HG02938 (cell line): Measurements from ENCODE around the gene SYN1.

Experiments
- ATAC-seq: cut with Tn5 transposase; IDR thresholded peaks from one replicate; pipeline ENCODE4 v1.9.1; 2021; ENCODE audit warnings: mild to moderate bottlenecking, moderate library complexity; ENCODE audit not compliant: unreplicated experiment

Gene SYN1

DNA sequence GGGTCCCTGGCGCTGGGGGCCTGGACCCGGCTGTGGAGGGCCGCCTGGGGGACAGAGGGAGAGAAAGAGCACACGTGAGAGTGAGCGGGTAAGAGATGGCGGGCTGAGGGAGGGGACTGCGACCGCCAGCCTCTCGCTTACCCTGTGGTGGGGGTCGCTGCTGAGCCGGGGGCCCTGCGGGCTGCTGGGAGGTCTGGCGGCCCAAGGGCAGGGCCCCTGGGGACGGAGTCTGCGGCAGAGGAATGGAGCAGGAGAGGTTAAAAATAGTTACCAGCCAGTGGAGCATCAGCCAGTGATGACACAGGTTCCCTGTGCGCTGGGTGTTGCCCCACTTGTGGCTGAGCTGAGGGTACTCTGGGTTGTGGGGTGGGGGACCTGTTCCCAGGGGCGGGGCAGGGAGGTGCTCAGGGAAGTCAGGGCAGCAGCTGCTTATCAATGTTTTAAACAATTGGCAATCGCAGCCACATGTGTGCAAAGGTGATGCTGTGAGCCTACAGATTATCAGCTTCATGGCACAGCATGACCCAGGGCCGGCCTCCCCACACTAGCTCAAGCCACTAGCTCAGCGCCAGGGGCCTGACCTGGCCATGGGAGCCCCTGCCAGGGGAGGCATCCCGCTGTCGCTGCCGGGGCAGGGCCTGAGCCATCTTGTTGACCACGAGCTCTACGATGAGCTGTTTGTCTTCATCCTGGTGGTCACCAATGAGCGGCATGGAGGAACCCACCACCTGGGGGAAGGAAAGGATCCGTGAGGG, 44.9 kb downstream of the SYN1 start:
- no peak for ATAC-seq

DNA sequence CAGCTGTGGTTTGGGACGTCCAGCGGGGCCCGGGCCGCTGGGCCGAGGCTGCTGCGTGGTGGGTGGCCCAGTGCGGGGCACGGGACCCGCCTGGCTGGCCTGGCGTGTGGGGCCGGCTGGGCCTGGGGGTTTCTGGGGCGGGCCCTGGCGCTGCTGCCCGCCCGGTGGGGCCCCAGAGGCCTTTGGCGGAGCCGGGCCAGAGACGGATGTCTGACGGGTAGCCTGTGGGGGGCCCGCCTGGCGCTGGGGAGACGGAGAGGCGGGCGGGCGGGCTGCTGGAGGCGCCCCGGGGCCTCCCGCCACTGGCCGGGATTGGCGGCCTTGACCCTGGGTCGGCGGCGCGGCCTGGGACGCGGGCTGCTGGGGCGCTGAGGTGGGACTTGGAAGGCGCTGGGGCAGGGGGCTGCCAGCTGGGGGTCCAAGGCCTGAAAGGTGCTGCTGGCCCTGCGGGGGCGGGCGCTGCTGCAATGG, 45.5 kb downstream of the SYN1 start:
- no peak for ATAC-seq

DNA sequence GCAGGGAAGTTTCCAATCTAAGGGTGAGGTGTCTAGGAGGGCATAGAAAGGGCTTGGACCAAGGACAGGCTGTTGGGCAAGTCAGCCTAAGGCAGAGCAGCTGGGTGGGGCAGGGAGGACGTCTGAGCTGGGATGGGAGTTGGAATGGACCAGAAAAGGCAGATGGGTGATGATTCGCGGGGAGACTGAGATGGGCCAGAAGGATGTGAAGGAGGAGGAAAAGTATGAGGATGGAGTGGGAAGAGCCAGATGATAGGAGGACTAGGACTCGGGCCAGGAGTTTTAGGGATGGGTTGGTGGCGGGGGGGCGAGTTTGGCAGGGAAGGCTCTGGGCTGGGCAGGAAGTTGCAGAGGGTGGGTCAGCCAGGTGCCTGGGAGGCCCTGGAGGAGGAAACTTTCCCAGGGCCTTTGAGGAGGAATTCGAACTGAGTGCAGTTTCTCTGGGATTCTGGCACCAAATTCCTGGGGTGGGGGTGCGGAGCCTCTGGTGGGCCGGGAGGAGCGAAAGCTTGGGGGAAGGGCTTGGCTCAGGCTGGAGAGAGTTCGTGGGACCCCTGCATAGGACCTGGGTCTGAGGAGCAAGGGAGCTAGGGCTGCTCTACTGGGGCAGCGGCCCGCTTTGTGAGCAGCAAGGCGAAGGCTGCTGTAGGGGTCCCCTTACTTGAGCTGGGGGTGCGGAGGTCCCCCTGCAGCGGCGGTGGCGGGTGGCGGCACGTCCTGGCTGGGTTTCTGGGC, 46.1 kb downstream of the SYN1 start:
- ATAC-seq: no peak

DNA sequence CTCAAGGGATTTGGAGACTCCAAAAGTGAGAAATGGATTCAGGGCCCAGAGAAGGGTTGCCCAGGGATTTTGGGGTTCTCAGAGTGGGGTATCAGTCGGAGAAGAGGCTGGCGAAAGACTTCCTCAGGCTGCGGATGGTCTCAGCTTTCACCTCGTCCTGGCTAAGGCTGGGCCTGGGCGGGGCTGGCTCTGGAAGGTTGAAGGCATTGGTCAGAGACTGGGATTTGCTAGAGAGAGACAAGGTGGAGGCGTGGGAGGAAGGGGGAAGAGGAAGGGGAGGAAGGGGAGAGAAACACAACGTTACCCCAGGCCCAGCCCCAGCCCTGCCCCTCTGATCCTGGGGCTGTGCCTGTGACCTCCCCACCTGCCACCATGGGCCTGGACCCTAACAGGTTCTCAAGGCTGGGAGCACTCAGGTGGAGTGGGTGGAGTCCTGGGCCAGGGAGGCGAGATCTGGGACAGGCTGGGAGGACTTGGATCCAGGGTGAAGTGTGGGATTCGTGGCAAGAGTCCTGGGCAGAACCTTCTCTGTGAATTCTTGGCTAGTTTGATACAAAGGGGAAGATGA, 46.8 kb downstream of the SYN1 start:
- no peak for ATAC-seq

DNA sequence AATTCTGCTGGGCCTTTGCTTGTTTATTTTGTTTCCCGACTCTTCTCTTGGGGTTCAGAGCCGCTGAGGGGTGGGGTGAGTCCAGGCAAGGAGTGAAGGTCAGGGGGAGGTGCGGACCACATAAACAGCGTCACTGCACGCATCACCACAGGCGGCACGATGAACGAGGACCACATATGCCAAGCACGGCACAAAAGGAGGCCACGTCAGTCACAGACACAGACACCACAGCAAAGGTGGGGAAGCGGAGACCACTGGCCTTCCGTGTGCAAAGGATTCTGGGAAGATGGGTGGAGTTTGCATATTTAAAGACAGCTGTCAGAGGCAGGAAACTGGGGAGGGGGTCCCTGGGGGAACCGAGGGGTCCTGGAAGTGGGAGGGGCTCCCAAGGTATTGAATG, 47.8 kb downstream of the SYN1 start:
- ATAC-seq: no peak

DNA sequence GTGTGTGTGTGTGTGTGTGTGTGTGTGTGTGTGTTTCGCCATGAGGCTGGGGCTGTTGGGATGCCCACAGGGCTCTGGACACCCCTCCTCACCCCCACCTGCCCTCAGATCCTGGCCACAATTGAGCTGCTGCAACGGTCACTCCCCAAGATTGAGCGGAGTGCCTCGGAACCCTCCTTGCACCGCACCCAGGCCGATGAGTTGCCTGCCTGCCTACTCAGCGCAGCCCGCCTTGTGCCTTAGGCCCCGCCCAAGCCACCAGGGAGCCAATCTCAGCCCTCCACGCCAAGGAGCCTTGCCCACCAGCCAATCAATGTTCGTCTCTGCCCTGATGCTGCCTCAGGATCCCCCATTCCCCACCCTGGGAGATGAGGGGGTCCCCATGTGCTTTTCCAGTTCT, 48.4 kb downstream of the SYN1 start:
- ATAC-seq: no peak

DNA sequence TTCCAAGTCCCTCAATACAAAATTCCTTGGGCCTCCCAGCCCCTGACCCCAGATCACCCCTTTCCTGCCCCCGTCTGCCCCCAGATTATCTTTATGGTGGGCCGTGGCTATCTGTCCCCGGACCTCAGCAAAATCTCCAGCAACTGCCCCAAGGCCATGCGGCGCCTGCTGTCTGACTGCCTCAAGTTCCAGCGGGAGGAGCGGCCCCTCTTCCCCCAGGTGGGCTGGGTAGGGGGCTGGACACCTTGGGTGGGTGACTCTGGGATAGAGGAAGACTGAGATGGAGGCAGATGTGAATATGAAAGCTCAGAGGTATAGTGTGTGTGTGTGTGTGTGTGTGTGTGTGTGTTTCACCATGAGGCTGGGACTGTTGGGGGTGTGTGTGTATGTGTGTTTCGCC, 48.9 kb downstream of the SYN1 start:
- ATAC-seq: no peak

DNA sequence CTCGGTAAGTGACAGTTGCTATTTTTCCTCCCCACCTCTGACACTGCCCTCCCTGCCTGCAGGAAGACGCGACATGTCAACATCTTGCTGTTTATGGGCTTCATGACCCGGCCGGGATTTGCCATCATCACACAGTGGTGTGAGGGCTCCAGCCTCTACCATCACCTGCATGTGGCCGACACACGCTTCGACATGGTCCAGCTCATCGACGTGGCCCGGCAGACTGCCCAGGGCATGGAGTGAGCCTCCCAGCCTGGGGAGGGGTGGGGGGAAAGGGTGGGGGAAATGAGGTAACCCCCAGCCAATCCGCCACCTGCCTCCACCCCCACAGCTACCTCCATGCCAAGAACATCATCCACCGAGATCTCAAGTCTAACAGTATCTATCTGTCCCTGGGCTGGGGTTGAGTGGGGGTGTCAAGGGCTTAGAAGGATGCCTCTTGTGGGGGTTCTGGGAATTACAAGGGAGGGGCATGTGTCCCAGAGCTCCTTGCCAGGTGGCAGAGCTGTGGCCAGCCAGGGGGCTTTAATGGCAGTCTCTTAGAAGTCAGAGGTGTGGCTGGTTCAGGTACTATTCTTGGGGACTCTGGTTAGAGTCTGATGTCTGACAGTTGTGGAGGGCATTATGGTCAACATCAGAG, 50.9 kb downstream of the SYN1 start:
- ATAC-seq: no peak

DNA sequence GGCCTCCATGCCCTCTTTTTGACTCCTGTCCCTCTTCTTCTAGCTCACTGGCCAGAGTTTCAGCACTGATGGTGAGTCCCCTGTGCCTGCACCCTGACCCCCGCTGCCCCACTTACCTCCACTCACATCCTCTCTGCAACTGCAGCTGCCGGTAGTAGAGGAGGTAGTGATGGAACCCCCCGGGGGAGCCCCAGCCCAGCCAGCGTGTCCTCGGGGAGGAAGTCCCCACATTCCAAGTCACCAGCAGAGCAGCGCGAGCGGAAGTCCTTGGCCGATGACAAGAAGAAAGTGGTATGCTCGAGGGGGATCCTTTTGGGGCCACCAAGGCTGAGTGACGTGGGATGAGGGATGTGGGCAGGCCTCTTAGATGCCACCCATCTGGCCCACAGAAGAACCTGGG, 52.8 kb downstream of the SYN1 start:
- ATAC-seq: no peak

DNA sequence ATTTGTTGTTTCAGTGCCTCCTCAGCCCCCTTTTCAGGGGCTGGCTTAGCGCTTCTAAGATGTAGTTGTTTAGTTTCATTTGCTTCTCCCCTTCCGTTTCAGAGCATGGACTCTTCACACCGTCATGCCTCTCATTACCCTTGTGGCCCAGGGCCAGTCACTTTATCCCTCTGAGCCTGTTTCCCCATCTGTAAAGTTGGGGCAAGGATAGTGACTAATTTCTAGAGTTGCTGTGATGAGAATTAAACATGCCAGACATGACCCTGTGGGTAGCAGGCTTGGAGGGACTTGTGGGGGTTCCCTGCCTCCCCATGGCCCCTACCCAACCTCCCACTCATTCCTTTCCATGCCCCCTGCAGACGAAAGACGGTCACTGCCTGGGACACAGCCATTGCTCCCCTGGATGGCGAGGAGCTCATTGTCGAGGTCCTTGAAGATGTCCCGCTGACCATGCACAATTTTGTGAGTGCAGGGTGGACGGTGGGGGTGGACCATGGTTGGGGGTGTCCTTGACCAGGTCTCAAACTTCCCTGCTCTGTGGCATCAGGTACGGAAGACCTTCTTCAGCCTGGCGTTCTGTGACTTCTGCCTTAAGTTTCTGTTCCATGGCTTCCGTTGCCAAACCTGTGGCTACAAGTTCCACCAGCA, 55.1 kb downstream of the SYN1 start:
- ATAC-seq: no peak

DNA sequence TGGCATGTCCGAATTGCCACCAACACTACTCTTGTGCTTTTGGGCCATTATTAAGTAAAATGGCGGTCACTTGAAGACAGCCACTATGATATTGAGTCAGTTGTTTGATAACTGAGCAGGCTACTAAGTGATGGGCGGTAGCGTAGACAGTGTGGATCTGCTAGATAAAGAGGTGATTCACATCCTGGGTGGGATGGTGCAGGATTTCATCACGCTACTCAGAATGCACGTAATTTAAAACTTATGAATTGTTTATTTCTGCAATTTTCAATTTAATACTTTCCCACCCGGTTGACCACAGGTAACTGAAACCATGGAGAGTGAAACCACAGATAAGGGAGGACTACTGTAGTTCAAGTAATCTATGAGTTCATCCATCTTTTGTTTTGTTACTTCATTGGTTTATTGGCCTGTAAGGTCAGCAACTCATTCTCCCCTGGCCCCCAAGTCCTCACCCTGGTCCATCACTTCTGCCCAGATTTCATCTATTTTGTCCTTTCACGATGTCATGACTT, 55.8 kb downstream of the SYN1 start:
- ATAC-seq: no peak

DNA sequence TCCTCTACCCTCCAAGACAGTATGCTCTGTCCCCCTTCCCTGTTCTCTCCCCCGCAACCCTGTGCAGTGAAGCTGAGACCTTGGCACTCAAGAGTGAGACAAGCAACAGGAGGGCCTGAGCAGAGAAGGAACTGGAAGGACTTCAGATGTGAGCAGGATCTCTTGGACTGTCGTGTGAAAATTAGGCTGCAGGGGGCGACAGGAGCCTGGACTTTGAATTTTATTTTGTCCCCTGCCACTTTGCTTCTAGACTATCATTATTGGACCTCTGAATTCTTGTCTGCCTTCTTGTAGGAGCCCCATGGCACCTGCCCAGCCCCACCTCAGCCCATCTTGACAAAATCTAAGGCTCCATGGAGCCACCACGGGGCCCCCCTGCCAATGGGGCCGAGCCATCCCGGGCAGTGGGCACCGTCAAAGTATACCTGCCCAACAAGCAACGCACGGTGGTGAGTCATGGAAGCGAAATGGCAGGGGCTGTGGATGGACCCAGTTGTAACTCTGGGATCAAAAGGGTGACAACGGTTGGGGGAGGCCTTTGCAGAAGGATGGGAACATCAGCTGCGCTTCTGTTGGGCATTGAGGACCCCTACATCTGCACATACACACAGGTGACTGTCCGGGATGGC, 56.9 kb downstream of the SYN1 start:
- no peak for ATAC-seq

DNA sequence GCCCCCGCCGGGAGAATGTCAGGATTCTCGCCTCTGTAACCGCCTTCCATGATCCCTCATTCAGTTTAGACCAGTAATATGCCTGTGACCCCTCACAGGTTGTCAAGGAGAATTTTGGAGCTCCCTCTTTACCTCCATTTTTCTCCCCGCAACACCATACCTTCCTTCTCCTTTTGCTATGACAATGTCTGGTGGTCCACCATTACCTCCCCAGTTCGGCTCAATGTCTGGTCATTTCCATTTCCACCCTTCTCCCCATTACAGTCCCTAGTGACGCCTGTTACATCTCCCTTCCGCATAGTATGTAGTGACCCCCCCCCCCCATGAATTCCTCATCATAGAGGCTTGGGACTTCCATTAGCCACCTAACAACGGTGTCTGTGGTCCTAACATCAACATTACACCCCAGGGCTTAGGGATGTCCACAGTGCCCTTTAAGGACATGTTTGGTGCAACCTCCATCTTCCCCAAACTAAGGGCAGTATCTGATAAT, 58.0 kb downstream of the SYN1 start:
- no peak for ATAC-seq

DNA sequence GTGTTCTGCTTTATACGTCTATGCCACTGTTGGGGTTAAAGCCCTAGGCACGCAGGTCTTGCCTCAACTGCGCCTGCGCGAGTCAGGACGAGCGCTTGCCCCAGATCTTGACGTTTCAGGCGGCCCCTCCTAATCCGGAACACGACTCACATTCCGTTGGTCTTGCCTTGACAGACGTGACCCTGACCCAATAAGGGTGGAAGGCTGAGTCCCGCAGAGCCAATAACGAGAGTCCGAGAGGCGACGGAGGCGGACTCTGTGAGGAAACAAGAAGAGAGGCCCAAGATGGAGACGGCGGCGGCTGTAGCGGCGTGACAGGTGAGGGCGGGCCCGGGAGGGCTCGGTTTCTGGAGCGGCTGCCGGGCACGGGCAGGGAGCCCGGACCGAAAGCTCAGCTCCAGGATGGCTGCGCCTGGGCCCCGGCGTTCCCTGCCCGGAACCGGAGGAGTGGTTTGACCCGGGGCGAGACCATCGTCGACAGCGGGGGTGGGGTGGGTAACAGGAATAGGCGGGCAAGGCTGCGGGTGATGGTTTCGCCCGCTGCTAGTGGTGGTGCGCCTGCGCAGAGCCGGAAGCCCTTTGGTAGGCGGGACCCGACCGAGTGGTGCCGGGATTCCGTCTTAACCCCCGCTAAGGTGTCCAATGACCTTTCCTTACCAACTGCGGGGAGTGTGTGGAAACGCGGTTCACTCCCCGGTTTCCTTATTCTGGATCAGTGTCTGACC, 58.6 kb downstream of the SYN1 start, which contains the start of gene ARAF:
Gene ARAF, plus strand, starts transcription at position 272 of the 725 bp plus-strand sequence. CDS start 1,763 bp downstream, outside the sequence.
- ATAC-seq: peak; percentile 89

DNA sequence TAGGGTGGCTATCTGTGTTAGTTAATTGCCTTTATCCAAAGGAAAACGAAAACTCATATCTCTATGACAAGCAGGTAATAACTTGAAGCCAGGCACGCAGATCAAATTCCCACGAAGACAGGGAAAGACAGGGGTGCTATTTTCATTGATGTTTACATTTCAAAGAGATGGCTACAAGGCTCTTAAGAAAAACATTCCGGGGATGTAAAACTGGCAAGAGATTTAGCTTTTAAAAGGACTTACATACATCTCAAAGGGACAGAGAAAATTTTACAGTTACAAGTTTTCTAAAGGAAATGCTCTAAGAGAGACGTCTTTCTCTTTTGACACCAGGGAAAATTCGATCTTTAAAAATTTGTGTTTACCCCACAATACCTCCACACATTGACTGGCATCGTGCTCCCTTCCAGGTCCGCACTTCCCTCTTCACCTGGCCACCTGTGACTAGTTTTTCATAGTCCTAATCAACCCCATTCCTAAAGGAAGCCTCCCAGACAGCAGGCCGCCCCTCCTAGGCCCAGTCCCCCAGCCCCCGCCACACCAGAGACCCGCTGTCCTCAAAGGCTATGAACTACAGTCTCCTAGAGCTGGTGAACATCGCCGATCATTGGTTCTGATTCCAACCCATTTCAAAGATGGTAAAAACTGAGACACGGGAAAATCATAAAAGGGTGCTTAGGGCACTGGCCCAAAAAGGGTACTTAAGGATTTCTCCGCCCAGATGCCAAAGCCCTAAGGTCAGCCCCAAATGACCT, 59.3 kb downstream of the SYN1 start:
- no peak for ATAC-seq

DNA sequence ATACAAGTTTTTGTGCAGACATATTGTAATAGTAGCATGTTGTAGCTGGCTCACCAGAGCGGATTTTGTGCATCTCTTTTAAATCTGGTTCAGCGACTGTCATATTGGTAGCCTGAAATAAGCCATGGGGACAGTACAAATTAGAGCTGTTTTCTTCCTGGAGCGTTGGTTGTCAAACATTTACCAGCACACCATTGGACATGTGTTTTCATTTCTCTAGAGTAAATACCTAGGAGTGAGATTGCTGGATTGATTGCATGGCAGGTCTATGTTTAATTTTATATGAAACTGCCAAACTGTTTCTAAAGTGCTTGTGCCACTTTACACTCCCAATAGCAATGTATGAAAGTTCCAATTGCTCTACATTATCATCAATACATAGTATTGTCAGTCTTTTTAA, 61.2 kb downstream of the SYN1 start:
- ATAC-seq: no peak

DNA sequence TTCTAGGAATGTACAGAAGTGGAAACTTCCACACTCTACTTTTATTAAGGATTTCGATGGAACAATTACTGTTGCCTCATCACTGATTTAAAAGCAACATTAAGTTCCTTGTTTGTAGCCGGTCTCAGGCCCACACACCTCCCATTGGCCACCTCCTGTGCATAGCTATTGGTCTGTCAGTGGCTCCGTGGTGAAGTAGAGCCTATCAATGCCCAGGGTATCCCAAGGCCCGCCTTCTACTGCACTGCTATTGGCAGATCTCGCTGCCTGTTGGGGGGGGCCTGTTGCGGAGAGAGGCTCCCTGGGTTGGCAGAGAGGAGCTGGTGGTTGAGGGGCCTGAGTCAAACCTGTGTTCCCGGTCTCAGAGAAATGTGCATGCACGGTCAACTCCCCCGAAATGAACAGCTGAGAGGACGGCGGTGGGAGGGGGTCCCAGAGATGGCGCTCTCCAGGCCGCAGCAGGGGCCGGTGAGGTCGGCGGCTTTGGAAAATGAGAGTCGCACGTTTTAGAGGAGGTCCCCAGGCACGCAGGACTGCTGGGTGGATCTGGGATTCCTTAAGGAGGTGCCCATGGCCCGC, 63.5 kb downstream of the SYN1 start:
- ATAC-seq: peak; percentile 82

DNA sequence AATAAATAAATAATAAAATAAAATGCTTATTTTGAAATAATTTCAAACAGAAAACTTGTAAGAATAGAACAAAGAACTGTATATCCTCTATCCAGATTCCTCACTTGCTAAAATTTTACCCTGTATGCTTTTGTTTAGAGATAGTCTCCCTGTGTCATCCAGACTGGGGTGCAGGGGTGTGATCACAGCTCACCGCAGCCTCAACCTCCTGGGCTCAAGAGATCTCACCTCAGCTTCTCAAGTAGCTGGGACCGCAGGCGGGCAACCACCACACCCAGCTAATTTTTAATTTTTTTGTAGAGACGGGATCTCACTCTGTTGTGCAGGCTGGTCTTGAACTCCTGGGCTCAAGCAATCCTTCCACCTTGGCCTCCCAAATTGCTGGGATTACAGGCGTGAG, 76.2 kb downstream of the SYN1 start:
- ATAC-seq: no peak
